Hepatocyte (in vitro differentiated cells): ENCODE measurements around the gene ARF4. TPM values are rescaled to one million over a fixed set of nuclear protein-coding genes. Genes with fewer than 3 reads are reported as not detected.

Experiments used
- DNase-seq: peaks from one replicate; pipeline ENCODE4 v3.0.0-alpha.2; 2016; ENCODE audit warnings: low spot score
- H2AFZ ChIP-seq: fragments of 200-600 bp; sonication (generic); 2 replicates; pipeline ENCODE4 v1.6.0; 2016; ENCODE audit warnings: antibody characterized with exemption, mild to moderate bottlenecking
- H3K27ac ChIP-seq: fragments of 200-600 bp; sonication (generic); 2 replicates; pipeline ENCODE4 v1.5.1; 2016; ENCODE audit warnings: mild to moderate bottlenecking
- H3K27me3 ChIP-seq: fragments of 200-600 bp; sonication (generic); 2 replicates; pipeline ENCODE4 v1.6.1; 2016
- H3K36me3 ChIP-seq: fragments of 200-600 bp; sonication (generic); replicated peaks from 2 replicates; pipeline ENCODE4 v1.5.1; 2016; ENCODE audit warnings: low read depth; ENCODE audit not compliant: insufficient read depth
- H3K4me1 ChIP-seq: fragments of 200-600 bp; sonication (generic); 2 replicates; pipeline ENCODE4 v1.5.1; 2016; ENCODE audit warnings: mild to moderate bottlenecking, moderate library complexity; ENCODE audit not compliant: insufficient read depth
- H3K4me2 ChIP-seq: fragments of 200-600 bp; sonication (generic); 2 replicates; pipeline ENCODE4 v1.6.0; 2016
- H3K4me3 ChIP-seq: fragments of 200-600 bp; sonication (generic); 2 replicates; pipeline ENCODE4 v1.5.1; 2016; ENCODE audit warnings: mild to moderate bottlenecking
- H3K79me2 ChIP-seq: fragments of 200-600 bp; sonication (generic); 2 replicates; pipeline ENCODE4 v1.6.0; 2017; ENCODE audit warnings: mild to moderate bottlenecking
- H3K9me2 ChIP-seq: fragments of 200-600 bp; sonication (generic); replicated peaks from 2 replicates; pipeline ENCODE4 v1.6.0; 2017; ENCODE audit warnings: mild to moderate bottlenecking; ENCODE audit not compliant: insufficient read depth
- H3K9me3 ChIP-seq: fragments of 200-600 bp; sonication (generic); 2 replicates; pipeline ENCODE4 v1.5.1; 2016; ENCODE audit warnings: low read depth, mild to moderate bottlenecking
- H4K20me1 ChIP-seq: fragments of 200-600 bp; sonication (generic); 2 replicates; pipeline ENCODE4 v1.6.0; 2016; ENCODE audit warnings: mild to moderate bottlenecking; ENCODE audit not compliant: insufficient read depth, poor library complexity, severe bottlenecking
- EZH2 ChIP-seq: fragments of 200-600 bp; sonication (generic); IDR thresholded peaks from 2 replicates; pipeline ENCODE4 v1.6.1; 2016; ENCODE audit warnings: antibody characterized with exemption, mild to moderate bottlenecking, borderline replicate concordance
- EZH2phosphoT487 ChIP-seq: fragments of 200-600 bp; sonication (generic); IDR thresholded peaks from one replicate; pipeline ENCODE4 v1.6.1; 2018; ENCODE audit warnings: antibody characterized with exemption, mild to moderate bottlenecking, low read depth, moderate library complexity; ENCODE audit not compliant: unreplicated experiment, severe bottlenecking
- WGBS: methylation state at CpG from one replicate; pipeline ENCODE4 v1.1.6; 2016; ENCODE audit warnings: low lambda C conversion rate; ENCODE audit errors: missing lambda C conversion rate; 5-methylcytosine and 5-hydroxymethylcytosine counted together
- polyA plus RNA-seq: library from polyadenylated mRNA; unstranded; fragments of >200 nt; fragmentation: Nextera tagmentation; extraction: Ambion mirVana; gene quantifications from 2 replicates; pipeline ENCODE4 v1.2.1, GENCODE V29; 2016
- total RNA-seq: library from RNA; depleted of rRNA; stranded (reverse); fragments of >200 nt; gene quantifications from 2 replicates; pipeline ENCODE4 v1.2.3, GENCODE V29; 2014
- TF ChIP-seq, protein P1 (sequence below): fragments of 200-600 bp; sonication (generic); IDR thresholded peaks from 2 replicates; pipeline ENCODE4 v1.5.1; 2016; ENCODE audit warnings: antibody characterized with exemption, mild to moderate bottlenecking; ENCODE audit not compliant: poor library complexity

Gene ARF4
- total and polyA plus RNA-seq, 2 experiments from 2014 or later = 363 to 449 TPM

DNA sequence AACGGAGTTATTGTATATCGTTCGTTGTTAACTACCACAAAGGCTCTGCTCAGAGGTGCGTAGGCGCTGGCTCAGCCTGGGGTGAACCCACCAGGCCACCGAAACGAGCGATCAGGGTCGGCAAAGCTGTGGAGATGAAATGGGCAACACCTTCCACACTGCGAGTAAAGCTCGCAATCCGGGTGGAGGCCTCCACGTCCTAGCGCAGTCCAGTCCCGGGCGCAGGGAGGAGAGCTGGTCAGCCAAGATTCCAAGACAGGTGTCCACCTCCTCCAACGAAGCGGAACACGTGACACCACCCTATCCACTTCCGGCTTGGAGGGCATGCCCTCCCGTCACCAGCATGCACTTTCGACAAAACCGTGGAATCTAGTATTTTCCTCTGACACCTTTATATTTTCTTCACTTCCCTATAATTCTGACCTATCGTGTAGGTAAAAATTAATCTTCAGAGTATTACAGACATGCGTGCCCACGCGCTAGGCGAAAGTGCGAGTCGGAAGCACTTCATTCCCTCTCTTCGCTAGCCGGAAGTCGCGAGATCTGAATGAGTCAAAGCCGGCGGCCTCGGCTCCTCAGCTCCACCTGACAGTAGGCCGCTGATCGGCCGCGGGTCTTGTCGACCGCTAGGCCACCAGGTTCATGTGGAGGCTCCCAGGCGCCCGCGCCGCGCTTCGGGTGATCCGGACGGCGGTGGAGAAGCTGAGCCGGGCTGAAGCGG lies 41.2 kb downstream of the ARF4 start, which contains the start of gene PDE12:
PDE12 (plus strand) TSS at position 537 of the 721 bp plus-strand sequence; CDS start at position 643, 106 bp downstream.
- TF ChIP-seq EZH2phosphoT487 (no peak), EZH2 (no peak)
- TF ChIP-seq, protein P1, sequence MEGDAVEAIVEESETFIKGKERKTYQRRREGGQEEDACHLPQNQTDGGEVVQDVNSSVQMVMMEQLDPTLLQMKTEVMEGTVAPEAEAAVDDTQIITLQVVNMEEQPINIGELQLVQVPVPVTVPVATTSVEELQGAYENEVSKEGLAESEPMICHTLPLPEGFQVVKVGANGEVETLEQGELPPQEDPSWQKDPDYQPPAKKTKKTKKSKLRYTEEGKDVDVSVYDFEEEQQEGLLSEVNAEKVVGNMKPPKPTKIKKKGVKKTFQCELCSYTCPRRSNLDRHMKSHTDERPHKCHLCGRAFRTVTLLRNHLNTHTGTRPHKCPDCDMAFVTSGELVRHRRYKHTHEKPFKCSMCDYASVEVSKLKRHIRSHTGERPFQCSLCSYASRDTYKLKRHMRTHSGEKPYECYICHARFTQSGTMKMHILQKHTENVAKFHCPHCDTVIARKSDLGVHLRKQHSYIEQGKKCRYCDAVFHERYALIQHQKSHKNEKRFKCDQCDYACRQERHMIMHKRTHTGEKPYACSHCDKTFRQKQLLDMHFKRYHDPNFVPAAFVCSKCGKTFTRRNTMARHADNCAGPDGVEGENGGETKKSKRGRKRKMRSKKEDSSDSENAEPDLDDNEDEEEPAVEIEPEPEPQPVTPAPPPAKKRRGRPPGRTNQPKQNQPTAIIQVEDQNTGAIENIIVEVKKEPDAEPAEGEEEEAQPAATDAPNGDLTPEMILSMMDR = no peak

DNA sequence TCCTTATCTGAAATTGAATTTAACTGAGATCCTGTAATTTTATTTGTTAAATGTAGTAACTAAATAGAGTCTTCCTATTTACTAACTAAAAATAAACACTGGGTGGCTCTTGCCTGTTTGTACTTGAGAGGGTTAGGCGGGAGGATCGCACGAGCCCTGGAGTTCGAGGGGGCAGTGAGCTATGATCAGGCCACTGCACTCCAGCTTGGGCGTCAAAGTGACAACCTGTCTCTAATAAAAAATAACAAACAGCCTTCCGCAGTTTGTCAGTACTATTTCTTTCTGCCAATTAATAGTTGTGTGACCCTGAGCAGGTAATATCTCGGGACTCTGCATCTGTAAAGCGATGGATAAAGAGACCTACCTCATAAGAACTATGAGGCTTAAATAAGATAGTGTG lies 41.8 kb downstream of the ARF4 start:
- H3K4me3 ChIP-seq = peak overlapping the region; percentile 77
- H2AFZ ChIP-seq = peak overlapping the region; percentile 97

More for the DNA sequence above, 41.2 kb downstream of the ARF4 start, which contains the start of gene PDE12:
- Histone ChIP-seq H4K20me1 (peaks cover 3% of the 10 kb centered on the region), H3K79me2 (peaks cover 42% of the 10 kb centered on the region), H3K9me3 (no peaks in the 10 kb centered on the region), H3K4me2 (peak within 1 kb of the TSS; percentile 98), H3K27me3 (no peaks in the 10 kb centered on the region), H3K27ac (peak within 1 kb of the TSS; percentile 90), H3K9me2 (no peaks in the 10 kb centered on the region), H3K4me1 (peaks cover 5% of the 10 kb centered on the region), H3K4me3 (peak within 1 kb of the TSS; percentile 77), H3K36me3 (peaks cover 3% of the 10 kb centered on the region), H2AFZ (peak within 1 kb of the TSS; percentile 97)
- peak; percentile 92 for DNase-seq
- WGBS = 25% methylated on average over 54 of the region's 54 CpGs

DNA sequence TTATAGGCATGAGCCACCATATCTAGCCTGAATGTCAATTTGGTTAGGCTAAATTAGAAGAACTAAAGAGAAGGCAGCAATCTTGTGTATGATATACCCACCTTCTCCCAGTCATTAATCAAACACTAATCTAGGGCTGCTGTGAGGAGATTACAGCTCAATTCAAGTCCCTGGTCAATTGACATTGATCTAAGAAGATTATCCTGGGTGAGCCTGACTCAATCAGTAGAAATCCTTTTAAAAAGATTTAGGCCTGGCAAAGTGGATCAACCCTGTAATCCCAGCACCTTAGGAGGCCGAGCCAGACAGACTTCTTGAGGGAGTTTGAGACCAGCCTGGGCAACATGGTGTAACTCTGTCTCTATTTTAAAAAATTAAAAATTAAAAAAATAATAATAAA lies 50.5 kb downstream of the ARF4 start:
- TF ChIP-seq, protein P1 = no peak
- no peak for TF ChIP-seq EZH2phosphoT487
- no peak for TF ChIP-seq EZH2
- Histone ChIP-seq H3K36me3 (no peaks in the 10 kb centered on the region), H2AFZ (no peak overlapping the region), H3K79me2 (no peaks in the 10 kb centered on the region), H3K4me1 (peaks cover 4% of the 10 kb centered on the region), H3K9me2 (no peaks in the 10 kb centered on the region), H3K9me3 (no peaks in the 10 kb centered on the region), H4K20me1 (no peaks in the 10 kb centered on the region), H3K27ac (no peak overlapping the region), H3K4me3 (no peak overlapping the region), H3K4me2 (no peak overlapping the region), H3K27me3 (no peaks in the 10 kb centered on the region)
- WGBS = 59% methylated on average over 1 of the region's 1 CpG
- DNase-seq = no peak

More for the DNA sequence above, 41.8 kb downstream of the ARF4 start:
- Histone ChIP-seq H3K9me2 (no peaks in the 10 kb centered on the region), H3K4me1 (peaks cover 5% of the 10 kb centered on the region), H3K36me3 (no peaks in the 10 kb centered on the region), H3K4me2 (peak overlapping the region; percentile 98), H3K9me3 (no peaks in the 10 kb centered on the region), H3K27me3 (no peaks in the 10 kb centered on the region), H3K79me2 (peaks cover 37% of the 10 kb centered on the region), H4K20me1 (peaks cover 3% of the 10 kb centered on the region), H3K27ac (peak overlapping the region; percentile 90)
- no peak for DNase-seq
- WGBS = 93% methylated on average over 8 of the region's 8 CpGs
- no peak for TF ChIP-seq EZH2
- TF ChIP-seq, protein P1 = no peak
- no peak for TF ChIP-seq EZH2phosphoT487
